Measurements from ENCODE around the gene LGALS3BP. TPM values are rescaled to one million over a fixed set of nuclear protein-coding genes. Genes with fewer than 3 reads are reported as not detected.

Gene LGALS3BP
- total RNA-seq, 1 experiment from 2014 or later: 389 TPM

DNA sequence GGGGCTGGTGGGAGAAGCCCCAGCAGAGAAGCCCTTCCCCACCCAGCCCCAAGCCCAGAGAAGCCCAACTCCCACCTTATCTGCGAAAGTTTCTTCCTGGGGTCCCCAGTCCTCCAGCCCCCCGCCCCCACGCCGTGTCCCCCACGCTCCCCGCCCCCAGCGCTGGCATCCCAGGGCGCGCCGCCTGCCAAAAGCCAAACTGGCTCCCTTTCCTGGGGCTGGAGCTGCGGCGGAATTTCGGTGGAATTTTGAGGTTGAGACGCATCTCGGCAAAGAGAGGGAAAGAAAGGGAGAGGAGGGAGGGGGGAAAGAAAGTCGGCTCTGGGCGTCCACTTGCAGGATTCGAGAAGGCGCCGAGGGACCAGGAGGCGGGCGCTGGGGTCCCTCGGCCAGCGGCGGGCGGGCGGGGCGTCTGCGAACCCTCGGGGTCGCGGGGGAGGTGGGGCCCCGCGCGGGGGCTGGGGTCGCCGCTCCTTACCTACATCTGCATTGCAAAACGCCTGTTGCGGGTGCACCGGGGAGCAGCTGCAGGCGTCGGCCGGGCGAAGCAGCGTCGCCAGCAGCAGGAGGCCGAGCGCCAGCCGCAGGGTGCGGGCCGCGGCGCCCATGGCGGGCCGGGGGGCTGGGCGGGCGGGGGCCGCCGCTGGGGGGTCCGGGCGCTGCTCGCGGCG lies 55.1 kb downstream of the LGALS3BP start:
- intact Hi-C loops (cut with micrococcal nuclease): loop anchor here (5.0 kb wide), 1 partner anchor 57 kb away; no protein-coding TSS in a partner anchor
- ChIA-PET CTCF (interaction anchor here (1.5 kb wide), 1 partner anchor 47 kb away, joined by 5 read pairs; no protein-coding TSS in a partner anchor), RAD21 (ENCODE audit: low non-redundant PET in 1 of 2, low total read pairs in 2 of 2, uncharacterized antibody in 2 of 2, unreplicated experiment in 2 of 2) (no interaction called here), POLR2A (interaction anchor here (0.6 to 1.6 kb wide), 4 partner anchors 9 to 26 kb away, joined by 3 to 4 read pairs (median 4); no protein-coding TSS in a partner anchor)
- peaks cover 38% of the 10 kb centered on the region; the same call in 1 of the 2 replicates for H3K79me2 ChIP-seq (ENCODE audit: insufficient read depth, low read length)
- H3K9ac ChIP-seq (ENCODE audit: low read length): peak overlapping the region; percentile 72
- no TSS peak for BruUV-seq (replicated peaks)
- H3K4me2 ChIP-seq (ENCODE audit: low read length): peak overlapping the region; percentile 99
- H3K27ac ChIP-seq (ENCODE audit: low read depth, low read length): peak overlapping the region; percentile 23; the same call in 1 of the 2 replicates
- peaks cover 15 to 45% of the 10 kb centered on the region in 2 experiments for H3K4me1 ChIP-seq (ENCODE audit: control insufficient read depth in 1 of 2, insufficient read depth in 2 of 2, low read length in 2 of 2)
- ATAC-seq (peak; percentile 18), DNase-seq (ENCODE audit: low read depth, low spot score) (no peak)
- H3K27me3 ChIP-seq (ENCODE audit: insufficient read depth, low read length): no peaks in the 10 kb centered on the region
- H3K9me2 ChIP-seq (ENCODE audit: insufficient read depth): no peaks in the 10 kb centered on the region
- TF ChIP-seq, protein P1, sequence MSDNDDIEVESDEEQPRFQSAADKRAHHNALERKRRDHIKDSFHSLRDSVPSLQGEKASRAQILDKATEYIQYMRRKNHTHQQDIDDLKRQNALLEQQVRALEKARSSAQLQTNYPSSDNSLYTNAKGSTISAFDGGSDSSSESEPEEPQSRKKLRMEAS (IDR thresholded peaks at IDR 0.05): peak; percentile 12; the same call in 1 of the 2 replicates
- no peak for TF ChIP-seq POLR2A (IDR thresholded peaks at IDR 0.05; ENCODE audit: borderline replicate concordance, extremely low read depth, insufficient read depth, insufficient read length)
- H4K20me1 ChIP-seq (ENCODE audit: insufficient read depth): no peaks in the 10 kb centered on the region
- H3K9me3 ChIP-seq (ENCODE audit: control insufficient read depth in 1 of 2, insufficient read depth in 1 of 2, low read depth in 1 of 2, low read length in 2 of 2): no peaks in the 10 kb centered on the region
- no peak overlapping the region for H2AFZ ChIP-seq (ENCODE audit: low read depth, low read length, poor library complexity, severe bottlenecking)
- H3K36me3 ChIP-seq (ENCODE audit: control insufficient read depth in 1 of 2, insufficient read depth in 2 of 2, low read length in 2 of 2): peaks cover 0 to 5% of the 10 kb centered on the region in 2 experiments; a peak in 2 of 4 replicates
- peak overlapping the region; percentile 71 to 76 for H3K4me3 ChIP-seq (replicated peaks in 1 of 2; ENCODE audit: low read depth in 1 of 2, low read length in 2 of 2)

DNA sequence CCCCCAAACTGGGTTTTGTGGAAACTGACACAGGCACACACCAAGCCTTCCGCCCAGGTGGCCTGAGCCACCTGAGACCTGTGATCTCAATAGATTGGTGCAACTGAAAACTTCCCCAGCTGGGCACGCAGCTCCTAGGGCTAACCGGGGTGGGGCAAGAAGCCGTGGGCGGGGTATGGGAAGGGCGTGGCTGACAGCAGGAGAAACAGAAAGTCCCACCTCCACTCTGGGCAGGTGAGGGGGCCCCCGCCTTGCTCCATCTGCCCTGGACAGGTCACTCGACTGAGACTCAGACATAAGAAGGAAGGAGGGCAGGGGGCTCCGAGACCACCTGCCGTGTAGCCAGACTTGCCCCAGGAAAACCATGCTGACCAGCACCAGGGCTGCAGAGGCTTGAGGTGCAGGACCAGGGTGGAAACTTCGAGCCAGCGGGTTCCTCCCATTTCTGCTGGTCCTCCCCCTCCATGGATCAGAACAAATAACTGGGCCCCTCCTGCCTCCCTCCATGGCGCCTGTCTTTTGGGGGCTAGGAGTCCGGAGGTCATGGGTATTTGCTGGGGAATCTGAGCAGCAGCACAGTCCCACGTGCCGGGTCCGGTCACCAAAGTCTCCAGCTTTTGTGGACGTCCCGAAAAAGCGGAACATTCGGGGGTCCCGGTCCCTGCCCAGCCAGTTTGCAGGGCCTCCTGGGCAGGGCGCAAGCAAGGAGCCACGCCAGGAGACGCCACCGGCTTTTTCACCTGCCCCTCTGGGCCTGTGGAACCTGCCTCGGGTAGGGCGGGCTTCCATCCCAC lies 55.9 kb downstream of the LGALS3BP start:
- H3K4me1 ChIP-seq (ENCODE audit: control insufficient read depth in 1 of 2, insufficient read depth in 2 of 2, low read length in 2 of 2): peaks cover 15 to 43% of the 10 kb centered on the region in 2 experiments
- TF ChIP-seq POLR2AphosphoS5 (IDR thresholded peaks at IDR 0.05; ENCODE audit: low read depth, low read length): peak; percentile 70
- no peak for TF ChIP-seq CBX3 (IDR thresholded peaks at IDR 0.05; ENCODE audit: low read depth)
- ChIA-PET POLR2A (interaction anchor here (0.6 to 2.1 kb wide), 12 partner anchors 8 to 609 kb away, joined by 3 to 12 read pairs (median 4); partner anchors contain the start of gene LGALS3BP), CTCF (interaction anchor here (1.5 to 1.6 kb wide), 2 partner anchors 48 to 58 kb away, joined by 5 to 8 read pairs; no protein-coding TSS in a partner anchor), RAD21 (ENCODE audit: low non-redundant PET in 1 of 2, low total read pairs in 2 of 2, uncharacterized antibody in 2 of 2, unreplicated experiment in 2 of 2) (interaction anchor here in 1 of 2 experiments (0.6 kb wide), 2 partner anchors 40 to 1005 kb away, joined by 3 to 4 read pairs; no protein-coding TSS in a partner anchor)
- H4K20me1 ChIP-seq (ENCODE audit: insufficient read depth): no peaks in the 10 kb centered on the region
- peak overlapping the region; percentile 71 to 76 for H3K4me3 ChIP-seq (replicated peaks in 1 of 2; ENCODE audit: low read depth in 1 of 2, low read length in 2 of 2)
- peak; percentile 85 for ATAC-seq
- H3K27ac ChIP-seq (ENCODE audit: low read depth, low read length): peak overlapping the region; percentile 32; the same call in 1 of the 2 replicates
- no peaks in the 10 kb centered on the region for H3K27me3 ChIP-seq (ENCODE audit: insufficient read depth, low read length)
- DNase-seq (ENCODE audit: low read depth, low spot score): peak; percentile 69
- peaks cover 41% of the 10 kb centered on the region; the same call in 1 of the 2 replicates for H3K79me2 ChIP-seq (ENCODE audit: insufficient read depth, low read length)
- peak overlapping the region; percentile 81 for H2AFZ ChIP-seq (ENCODE audit: low read depth, low read length, poor library complexity, severe bottlenecking)
- H3K9me2 ChIP-seq (ENCODE audit: insufficient read depth): no peaks in the 10 kb centered on the region
- intact Hi-C loops (cut with micrococcal nuclease): loop anchor here (5.0 kb wide), 1 partner anchor 57 kb away; no protein-coding TSS in a partner anchor
- H3K4me2 ChIP-seq (ENCODE audit: low read length): peak overlapping the region; percentile 99
- TSS peak; percentile 59 for BruUV-seq (replicated peaks)
- no peaks in the 10 kb centered on the region for H3K9me3 ChIP-seq (ENCODE audit: control insufficient read depth in 1 of 2, insufficient read depth in 1 of 2, low read depth in 1 of 2, low read length in 2 of 2)
- peaks cover 0 to 5% of the 10 kb centered on the region in 2 experiments; a peak in 2 of 4 replicates for H3K36me3 ChIP-seq (ENCODE audit: control insufficient read depth in 1 of 2, insufficient read depth in 2 of 2, low read length in 2 of 2)
- H3K9ac ChIP-seq (ENCODE audit: low read length): peak overlapping the region; percentile 72
